Activated B cell treated with CpG ODN at 0.5 μM for 24 hours (primary cell): ENCODE measurements around the gene TARP.

Experiments
- ATAC-seq: fragments of 200-7000 bp; cut with Tn5 transposase; one replicate; pipeline ENCODE4 v1.10.0; 2021; ENCODE audit warnings: low read depth, mild to moderate bottlenecking, moderate library complexity
- CTCF ChIA-PET: fragments of 350-600 bp; sonication (Branson Sonifier 250); formaldehyde crosslinking; loops from one replicate; lab custom pipeline; 2021; ENCODE audit warnings: antibody characterized with exemption; lab: Charles Lee
- POLR2A ChIA-PET: fragments of 350-600 bp; sonication (Branson Sonifier 250); formaldehyde crosslinking; loops from one replicate; lab custom pipeline; 2021; ENCODE audit warnings: antibody characterized with exemption; lab: Charles Lee
- DNase-seq: peaks from one replicate; pipeline ENCODE4 v3.0.0; 2022
- H3K27ac Mint-ChIP-seq: one replicate; pipeline ENCODE4 v1.8.0; 2020; ENCODE audit warnings: mixed read lengths
- H3K27me3 Mint-ChIP-seq: one replicate; pipeline ENCODE4 v1.8.0; 2021; ENCODE audit warnings: mixed read lengths
- H3K36me3 Mint-ChIP-seq: one replicate; pipeline ENCODE4 v1.8.0; 2021; ENCODE audit warnings: low read depth, mixed read lengths
- H3K4me1 Mint-ChIP-seq: one replicate; pipeline ENCODE4 v1.8.0; 2021; ENCODE audit warnings: mixed read lengths
- H3K4me3 Mint-ChIP-seq: one replicate; pipeline ENCODE4 v1.8.0; 2020; ENCODE audit warnings: mild to moderate bottlenecking, mixed read lengths
- H3K9me3 Mint-ChIP-seq: one replicate; pipeline ENCODE4 v1.8.0; 2020; ENCODE audit warnings: mixed read lengths
- intact Hi-C: fragments of 100-400 bp; cut with micrococcal nuclease; formaldehyde crosslinking; loops from one replicate; pipeline ENCODE4 v1.15.1; 2024
- TF ChIP-seq, protein P1 (sequence below): fragments of 200-600 bp; IDR thresholded peaks from one replicate; pipeline ENCODE4 v1.8.0; 2022; ENCODE audit warnings: antibody characterized with exemption, mild to moderate bottlenecking

The TARP gene

DNA sequence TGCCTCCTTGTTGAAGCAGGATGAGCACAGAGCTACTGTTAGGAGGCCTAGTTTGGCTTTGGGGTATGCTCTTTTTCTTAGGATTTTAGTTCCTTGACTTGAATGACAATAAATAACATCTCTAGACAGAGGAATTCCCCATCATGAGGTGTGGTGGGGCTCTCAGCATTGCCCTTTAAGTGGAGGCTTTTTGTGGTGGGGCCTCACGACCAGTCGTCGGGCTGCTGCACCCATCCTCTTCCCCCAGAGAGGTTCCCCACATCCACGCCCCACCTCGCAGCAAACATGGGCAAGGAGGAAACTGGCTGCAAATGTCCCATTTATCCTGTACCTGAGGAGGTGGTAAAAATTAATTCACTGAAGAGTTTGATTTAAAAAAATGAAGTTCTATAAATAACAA lies 36.1 kb upstream of the TARP start:
- no peak for ATAC-seq
- CTCF ChIA-PET = no interaction called here
- Mint-ChIP-seq H3K4me3 (no peak overlapping the region), H3K36me3 (no peaks in the 10 kb centered on the region), H3K27me3 (peaks cover 22% of the 10 kb centered on the region), H3K9me3 (no peaks in the 10 kb centered on the region), H3K4me1 (peaks cover 12% of the 10 kb centered on the region), H3K27ac (no peak overlapping the region)
- DNase-seq = no peak
- intact Hi-C loops = no loop called here
- TF ChIP-seq, protein P1, sequence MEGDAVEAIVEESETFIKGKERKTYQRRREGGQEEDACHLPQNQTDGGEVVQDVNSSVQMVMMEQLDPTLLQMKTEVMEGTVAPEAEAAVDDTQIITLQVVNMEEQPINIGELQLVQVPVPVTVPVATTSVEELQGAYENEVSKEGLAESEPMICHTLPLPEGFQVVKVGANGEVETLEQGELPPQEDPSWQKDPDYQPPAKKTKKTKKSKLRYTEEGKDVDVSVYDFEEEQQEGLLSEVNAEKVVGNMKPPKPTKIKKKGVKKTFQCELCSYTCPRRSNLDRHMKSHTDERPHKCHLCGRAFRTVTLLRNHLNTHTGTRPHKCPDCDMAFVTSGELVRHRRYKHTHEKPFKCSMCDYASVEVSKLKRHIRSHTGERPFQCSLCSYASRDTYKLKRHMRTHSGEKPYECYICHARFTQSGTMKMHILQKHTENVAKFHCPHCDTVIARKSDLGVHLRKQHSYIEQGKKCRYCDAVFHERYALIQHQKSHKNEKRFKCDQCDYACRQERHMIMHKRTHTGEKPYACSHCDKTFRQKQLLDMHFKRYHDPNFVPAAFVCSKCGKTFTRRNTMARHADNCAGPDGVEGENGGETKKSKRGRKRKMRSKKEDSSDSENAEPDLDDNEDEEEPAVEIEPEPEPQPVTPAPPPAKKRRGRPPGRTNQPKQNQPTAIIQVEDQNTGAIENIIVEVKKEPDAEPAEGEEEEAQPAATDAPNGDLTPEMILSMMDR = no peak
- POLR2A ChIA-PET = no interaction called here

DNA sequence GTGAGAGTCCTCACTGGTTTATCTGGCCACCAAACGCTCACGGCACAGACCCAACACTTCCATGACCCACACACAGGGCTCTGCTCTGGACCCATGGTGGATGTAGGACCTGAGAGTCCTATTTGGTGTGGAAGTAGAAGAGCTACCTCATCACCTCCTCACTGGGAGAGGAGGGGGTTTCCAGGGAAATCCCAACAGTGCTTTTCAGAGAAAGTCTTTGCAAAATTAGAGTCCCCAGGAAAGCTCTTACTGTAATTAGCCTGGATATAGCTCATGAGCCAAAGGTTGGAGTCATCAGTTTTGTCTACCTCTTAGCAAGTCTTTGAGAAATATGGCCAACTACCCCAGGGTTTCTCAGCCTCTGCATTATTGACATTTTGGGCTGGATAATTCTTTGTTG lies 34.7 kb upstream of the TARP start:
- POLR2A ChIA-PET = no interaction called here
- TF ChIP-seq, protein P1 = no peak
- intact Hi-C loops = no loop called here
- CTCF ChIA-PET = interaction anchor here (1.1 kb wide), 1 partner anchor 20 kb away, joined by 3 read pairs; no protein-coding TSS in a partner anchor
- Mint-ChIP-seq H3K36me3 (no peaks in the 10 kb centered on the region), H3K27ac (no peak overlapping the region), H3K9me3 (no peaks in the 10 kb centered on the region), H3K4me3 (no peak overlapping the region), H3K4me1 (peaks cover 12% of the 10 kb centered on the region), H3K27me3 (peaks cover 22% of the 10 kb centered on the region)
- ATAC-seq (no peak), DNase-seq (no peak)

DNA sequence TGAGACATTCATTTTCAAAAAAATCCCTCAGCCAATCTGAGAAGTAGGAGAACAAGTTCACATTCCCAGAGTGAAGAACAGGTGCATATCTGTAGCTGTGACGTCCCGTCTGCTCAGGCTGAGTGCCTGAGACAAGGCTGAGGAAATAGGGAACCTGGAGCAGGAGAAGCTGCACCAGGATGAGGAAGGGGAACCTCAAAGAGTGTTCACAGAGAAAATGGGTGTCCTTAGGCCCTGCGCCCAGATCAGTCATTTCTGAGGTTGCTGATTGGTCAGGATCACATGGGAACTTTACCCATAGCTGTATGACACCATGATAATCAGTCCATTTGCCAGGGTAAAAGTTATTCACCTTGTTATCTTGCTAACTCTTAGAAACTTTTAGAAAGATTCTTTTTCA lies 34.2 kb upstream of the TARP start:
- peaks cover 22% of the 10 kb centered on the region for H3K27me3 Mint-ChIP-seq
- no peak for ATAC-seq
- peaks cover 10% of the 10 kb centered on the region for H3K4me1 Mint-ChIP-seq

DNA sequence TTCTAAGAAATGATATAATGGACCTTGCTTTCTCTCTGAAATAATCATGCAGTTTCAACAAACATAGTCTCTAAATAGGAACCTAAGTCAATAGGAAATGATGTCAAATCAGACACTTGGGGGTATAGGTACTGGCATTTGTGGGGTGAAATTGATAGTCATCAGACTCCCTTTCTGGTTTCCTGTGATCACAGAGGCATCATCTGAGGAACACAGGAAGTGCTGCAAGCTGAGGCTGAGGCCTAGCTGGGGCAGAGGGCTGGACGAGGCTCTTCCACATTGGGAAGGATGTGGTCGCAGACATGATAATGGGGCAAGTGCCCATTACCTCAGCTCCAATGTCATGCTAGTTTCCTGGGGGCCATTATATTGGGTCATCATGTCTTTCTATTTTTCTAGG lies 33.5 kb upstream of the TARP start:
- DNase-seq (no peak), ATAC-seq (no peak)
- peaks cover 23% of the 10 kb centered on the region for H3K27me3 Mint-ChIP-seq
- H3K36me3 Mint-ChIP-seq = no peaks in the 10 kb centered on the region
- no peak overlapping the region for H3K4me3 Mint-ChIP-seq
- ChIA-PET POLR2A (no interaction called here), CTCF (no interaction called here)
- no peaks in the 10 kb centered on the region for H3K9me3 Mint-ChIP-seq
- TF ChIP-seq, protein P1 = no peak
- intact Hi-C loops = no loop called here
- H3K4me1 Mint-ChIP-seq = peaks cover 10% of the 10 kb centered on the region
- H3K27ac Mint-ChIP-seq = no peak overlapping the region

More for the DNA sequence above, 34.2 kb upstream of the TARP start:
- CTCF ChIA-PET = no interaction called here
- TF ChIP-seq, protein P1 = no peak
- POLR2A ChIA-PET = no interaction called here
- no peaks in the 10 kb centered on the region for H3K9me3 Mint-ChIP-seq
- H3K36me3 Mint-ChIP-seq = no peaks in the 10 kb centered on the region
- no peak overlapping the region for H3K4me3 Mint-ChIP-seq
- H3K27ac Mint-ChIP-seq = no peak overlapping the region
- intact Hi-C loops = no loop called here
- no peak for DNase-seq

DNA sequence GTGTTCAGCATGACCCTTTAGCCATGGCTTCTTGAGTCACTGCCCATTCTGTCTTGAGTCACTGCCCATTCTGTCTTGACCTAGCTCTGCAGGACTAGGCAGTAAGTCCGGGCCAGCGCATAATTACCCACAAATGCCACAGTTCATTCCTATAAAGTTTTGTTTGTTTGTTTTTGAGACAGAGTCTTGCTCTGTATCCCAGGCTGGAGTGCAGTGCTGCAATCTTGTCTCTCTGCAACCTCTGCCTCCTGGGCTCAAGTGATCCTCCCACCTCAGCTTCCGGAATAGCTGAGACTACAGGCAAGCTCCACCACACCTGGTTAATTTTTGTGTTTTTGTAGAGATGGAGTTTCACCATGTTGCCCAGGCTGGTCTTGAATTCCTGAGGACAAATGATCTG lies 32.7 kb upstream of the TARP start:
- POLR2A ChIA-PET = no interaction called here
- Mint-ChIP-seq H3K27me3 (peaks cover 25% of the 10 kb centered on the region), H3K27ac (no peak overlapping the region), H3K36me3 (no peaks in the 10 kb centered on the region), H3K9me3 (no peaks in the 10 kb centered on the region), H3K4me1 (peaks cover 6% of the 10 kb centered on the region), H3K4me3 (no peak overlapping the region)
- no peak for ATAC-seq
- no peak for DNase-seq
- TF ChIP-seq, protein P1 = no peak
- intact Hi-C loops = no loop called here
- CTCF ChIA-PET = no interaction called here
